GM23338 (cell line): ENCODE measurements around the gene CDK2. TPM values are rescaled to one million over a fixed set of nuclear protein-coding genes. Genes with fewer than 3 reads are reported as not detected.

Source experiments
- ATAC-seq: fragments of 200-7000 bp; cut with Tn5 transposase; 3 replicates; pipeline ENCODE4 v1.9.1; 2020
- DNase-seq: peaks from one replicate; pipeline ENCODE4 v3.0.0-alpha.2; 2015; ENCODE audit warnings: low spot score
- H2AFZ ChIP-seq: fragments of 200-600 bp; sonication (generic); 2 replicates; pipeline ENCODE4 v1.8.0; 2016; ENCODE audit warnings: antibody characterized with exemption, mild to moderate bottlenecking, moderate library complexity
- H3F3A ChIP-seq: fragments of 200-600 bp; sonication (generic); replicated peaks from 2 replicates; pipeline ENCODE4 v1.8.0; 2017; ENCODE audit warnings: antibody characterized with exemption, mixed run types, low read depth
- H3K27ac ChIP-seq: fragments of 200-600 bp; sonication (generic); 2 replicates; pipeline ENCODE4 v1.6.1; 2016; ENCODE audit warnings: low read depth
- H3K27me3 ChIP-seq: fragments of 200-600 bp; sonication (generic); 2 replicates; pipeline ENCODE4 v1.8.0; 2016; ENCODE audit warnings: mild to moderate bottlenecking, mixed run types, moderate library complexity; ENCODE audit not compliant: insufficient read depth
- H3K36me3 ChIP-seq: fragments of 200-600 bp; sonication (generic); 2 replicates; pipeline ENCODE4 v1.8.0; 2016; ENCODE audit warnings: mild to moderate bottlenecking; ENCODE audit not compliant: insufficient read depth
- H3K4me1 ChIP-seq: fragments of 200-600 bp; sonication (generic); 2 replicates; pipeline ENCODE4 v1.8.0; 2016; ENCODE audit warnings: mild to moderate bottlenecking, moderate library complexity; ENCODE audit not compliant: insufficient read depth
- H3K4me2 ChIP-seq: fragments of 200-600 bp; sonication (generic); 2 replicates; pipeline ENCODE4 v1.7.1; 2017; ENCODE audit warnings: mixed run types
- H3K4me3 ChIP-seq: fragments of 200-600 bp; sonication (generic); 2 replicates; pipeline ENCODE4 v1.6.1; 2016; ENCODE audit warnings: mixed run types
- H3K79me2 ChIP-seq: fragments of 200-600 bp; sonication (generic); replicated peaks from 2 replicates; pipeline ENCODE4 v1.8.0; 2017; ENCODE audit warnings: mild to moderate bottlenecking; ENCODE audit not compliant: insufficient read depth
- H3K9me2 ChIP-seq: fragments of 200-600 bp; sonication (generic); 2 replicates; pipeline ENCODE4 v1.8.0; 2017; ENCODE audit not compliant: insufficient read depth
- H4K20me1 ChIP-seq: fragments of 200-600 bp; sonication (generic); replicated peaks from 2 replicates; pipeline ENCODE4 v1.8.0; 2017; ENCODE audit warnings: mild to moderate bottlenecking; ENCODE audit not compliant: insufficient read depth
- H3K27ac Mint-ChIP-seq: 2 replicates; pipeline ENCODE4 v1.8.0; 2020; ENCODE audit warnings: inconsistent platforms, mild to moderate bottlenecking, moderate library complexity, mixed read lengths
- H3K27me3 Mint-ChIP-seq: 3 replicates; pipeline ENCODE4 v1.8.0; 2022; ENCODE audit warnings: low read depth, mild to moderate bottlenecking, moderate library complexity, mixed read lengths, inconsistent platforms; ENCODE audit not compliant: insufficient read depth, poor library complexity
- H3K36me3 Mint-ChIP-seq: 3 replicates; pipeline ENCODE4 v1.8.0; 2021; ENCODE audit warnings: low read depth, mild to moderate bottlenecking, inconsistent platforms, moderate library complexity, mixed read lengths
- H3K4me1 Mint-ChIP-seq: 3 replicates; pipeline ENCODE4 v1.8.0; 2020; ENCODE audit warnings: mild to moderate bottlenecking, inconsistent platforms, mixed read lengths
- H3K4me3 Mint-ChIP-seq: 3 replicates; pipeline ENCODE4 v1.8.0; 2021; ENCODE audit warnings: moderate library complexity, mild to moderate bottlenecking, inconsistent platforms, mixed read lengths
- H3K9me3 Mint-ChIP-seq: 3 replicates; pipeline ENCODE4 v1.8.0; 2020; ENCODE audit warnings: moderate library complexity, mild to moderate bottlenecking, inconsistent platforms, mixed read lengths
- ZNF114 ChIP-seq: fragments of 250-450 bp; sonication (Bioruptor Pico); IDR thresholded peaks from 2 replicates; pipeline ENCODE4 v1.5.0; 2020; ENCODE audit warnings: mild to moderate bottlenecking, moderate library complexity
- polyA plus RNA-seq: library from polyadenylated mRNA; unstranded; fragments of >200 nt; fragmentation: Nextera tagmentation; extraction: Ambion mirVana; gene quantifications from 2 replicates; pipeline ENCODE4 v1.2.1, GENCODE V29; 2016
- total RNA-seq: library from RNA; depleted of rRNA; stranded (reverse); fragments of >200 nt; shearing (Covaris generic); gene quantifications from 2 replicates; pipeline ENCODE4 v1.2.3, GENCODE V29; 2014; rRNA removed

The CDK2 gene
- total and polyA plus RNA-seq, 2 experiments from 2014 or later, result 15.2 to 31.0 TPM

DNA sequence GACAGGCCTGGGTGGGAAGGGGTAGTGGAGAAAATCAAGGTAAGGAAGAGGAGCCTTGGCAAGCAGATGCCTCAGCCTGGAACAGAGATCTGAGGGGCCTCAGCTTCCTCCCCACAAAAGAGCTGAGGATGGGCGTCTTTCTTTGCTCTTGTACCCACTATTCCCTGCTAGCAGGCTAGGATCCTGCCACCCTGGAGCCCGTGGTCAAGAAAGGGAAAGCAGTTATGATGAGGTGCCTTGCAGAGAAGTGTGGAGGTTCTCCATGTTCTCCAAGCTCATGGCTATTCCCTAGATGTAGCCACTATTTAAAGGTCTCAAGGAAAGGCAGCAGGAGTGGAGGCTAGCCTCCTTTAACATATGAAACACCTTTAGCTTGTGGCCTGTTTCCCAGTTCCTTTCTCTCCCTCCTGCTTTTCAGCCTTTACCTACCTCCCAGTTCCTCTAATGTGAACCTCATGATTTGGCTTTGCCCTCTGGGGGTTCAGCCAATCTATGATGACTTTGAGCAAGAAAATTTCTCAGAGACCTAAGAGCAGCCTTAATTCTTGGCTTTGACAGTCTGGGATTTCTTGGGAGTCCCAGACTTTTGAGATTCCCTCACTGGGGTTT lies 55.4 kb downstream of the CDK2 start:
- H3K27ac Mint-ChIP-seq, result peak overlapping the region; percentile 91; the same call in 1 of the 2 replicates
- H4K20me1 ChIP-seq, result no peaks in the 10 kb centered on the region
- H3K4me3 Mint-ChIP-seq, result peak overlapping the region; percentile 83
- peak overlapping the region; percentile 52 for H2AFZ ChIP-seq
- no peak overlapping the region for H3K27ac ChIP-seq
- no peaks in the 10 kb centered on the region for H3K9me2 ChIP-seq
- no peaks in the 10 kb centered on the region; the same call in 2 of the 3 replicates for H3K9me3 Mint-ChIP-seq
- peaks cover 24% of the 10 kb centered on the region for H3K36me3 Mint-ChIP-seq
- peaks cover 21% of the 10 kb centered on the region; the same call in 1 of the 2 replicates for H3F3A ChIP-seq
- peaks cover 19% of the 10 kb centered on the region for H3K27me3 Mint-ChIP-seq
- no peak for TF ChIP-seq ZNF114 (CRISPR knock-in tag)
- H3K4me3 ChIP-seq, result peak overlapping the region; percentile 61
- H3K4me1 Mint-ChIP-seq, result peaks cover 28% of the 10 kb centered on the region
- DNase-seq (no peak), ATAC-seq (0 out of 3 replicates have a peak, but pooled peaks have one; percentile 2)
- H3K4me1 ChIP-seq, result peaks cover 22% of the 10 kb centered on the region
- H3K4me2 ChIP-seq, result peak overlapping the region; percentile 91
- H3K36me3 ChIP-seq, result peaks cover 9% of the 10 kb centered on the region
- no peaks in the 10 kb centered on the region for H3K27me3 ChIP-seq
- peaks cover 5% of the 10 kb centered on the region for H3K79me2 ChIP-seq

Other genes with a start within 250 kb of the CDK2 start
- 1.7 and 7.5 TPM in 2 replicates for gene RDH5, start 246.4 kb upstream of the CDK2 start, total RNA-seq
- 3.9 and 5.4 TPM in 2 replicates for gene RDH5, start 246.4 kb upstream of the CDK2 start, polyA plus RNA-seq
- 294 and 307 TPM in 2 replicates for gene CD63, start 237.8 kb upstream of the CDK2 start, total RNA-seq
- gene CD63, start 237.8 kb upstream of the CDK2 start, polyA plus RNA-seq, result 670 and 685 TPM in 2 replicates
- 12.5 and 12.6 TPM in 2 replicates for gene GDF11, start 223.7 kb upstream of the CDK2 start, total RNA-seq
- gene GDF11, start 223.7 kb upstream of the CDK2 start, polyA plus RNA-seq, result 3.7 and 3.8 TPM in 2 replicates
- gene SARNP, start 149.1 kb upstream of the CDK2 start, total RNA-seq, result 96.0 and 115 TPM in 2 replicates
- gene SARNP, start 149.1 kb upstream of the CDK2 start, polyA plus RNA-seq, result 291 and 313 TPM in 2 replicates
- 12.4 and 18.0 TPM in 2 replicates for gene ORMDL2, start 148.8 kb upstream of the CDK2 start, total RNA-seq
- 55.1 and 58.7 TPM in 2 replicates for gene ORMDL2, start 148.8 kb upstream of the CDK2 start, polyA plus RNA-seq
- gene DNAJC14, start 137.2 kb upstream of the CDK2 start, total RNA-seq, result 28.9 and 35.1 TPM in 2 replicates
- gene DNAJC14, start 137.2 kb upstream of the CDK2 start, polyA plus RNA-seq, result 8.9 and 9.7 TPM in 2 replicates
- 0.08 and 1.4 TPM in 2 replicates for gene MMP19, start 123.9 kb upstream of the CDK2 start, total RNA-seq
- 0.17 and 1.5 TPM in 2 replicates for gene MMP19, start 123.9 kb upstream of the CDK2 start, polyA plus RNA-seq
- gene PYM1, start 38.9 kb upstream of the CDK2 start, total RNA-seq, result 70.2 and 75.9 TPM in 2 replicates
- 150 and 151 TPM in 2 replicates for gene PYM1, start 38.9 kb upstream of the CDK2 start, polyA plus RNA-seq
- 16.1 and 35.9 TPM in 2 replicates for gene DGKA, start 35.7 kb upstream of the CDK2 start, total RNA-seq
- 22.5 and 24.6 TPM in 2 replicates for gene DGKA, start 35.7 kb upstream of the CDK2 start, polyA plus RNA-seq
- gene PMEL, start 788 bp upstream of the CDK2 start, total RNA-seq, result 81.6 and 108 TPM in 2 replicates
- 64.5 and 68.1 TPM in 2 replicates for gene PMEL, start 788 bp upstream of the CDK2 start, polyA plus RNA-seq
- 43.7 and 46.5 TPM in 2 replicates for gene RAB5B, start 7.2 kb downstream of the CDK2 start, total RNA-seq
- 18.6 and 19.7 TPM in 2 replicates for gene RAB5B, start 7.2 kb downstream of the CDK2 start, polyA plus RNA-seq
- gene SUOX, start 30.4 kb downstream of the CDK2 start, total RNA-seq, result 21.9 and 27.5 TPM in 2 replicates
- 13.9 and 14.0 TPM in 2 replicates for gene SUOX, start 30.4 kb downstream of the CDK2 start, polyA plus RNA-seq
- gene IKZF4, start 54.2 kb downstream of the CDK2 start, total RNA-seq, result 9.0 and 12.2 TPM in 2 replicates
- gene IKZF4, start 54.2 kb downstream of the CDK2 start, polyA plus RNA-seq, result 4.3 and 4.6 TPM in 2 replicates
- gene RPS26, start 75.1 kb downstream of the CDK2 start, total RNA-seq, result 321 and 655 TPM in 2 replicates
- gene RPS26, start 75.1 kb downstream of the CDK2 start, polyA plus RNA-seq, result 772 and 774 TPM in 2 replicates
- gene ERBB3, start 113.3 kb downstream of the CDK2 start, total RNA-seq, result 44.4 and 54.4 TPM in 2 replicates
- 21.0 and 23.3 TPM in 2 replicates for gene ERBB3, start 113.3 kb downstream of the CDK2 start, polyA plus RNA-seq
- 231 and 237 TPM in 2 replicates for gene PA2G4, start 137.7 kb downstream of the CDK2 start, total RNA-seq
- 349 and 373 TPM in 2 replicates for gene PA2G4, start 137.7 kb downstream of the CDK2 start, polyA plus RNA-seq
- gene RPL41, start 149.8 kb downstream of the CDK2 start, total RNA-seq, result 1,633 and 2,039 TPM in 2 replicates
- gene RPL41, start 149.8 kb downstream of the CDK2 start, polyA plus RNA-seq, result 3,858 and 3,875 TPM in 2 replicates
- 4.2 and 5.4 TPM in 2 replicates for gene ZC3H10, start 151.4 kb downstream of the CDK2 start, total RNA-seq
- 2.2 and 2.7 TPM in 2 replicates for gene ZC3H10, start 151.4 kb downstream of the CDK2 start, polyA plus RNA-seq
- 97.2 and 142 TPM in 2 replicates for gene ESYT1, start 161.4 kb downstream of the CDK2 start, total RNA-seq
- 23.3 and 26.2 TPM in 2 replicates for gene ESYT1, start 161.4 kb downstream of the CDK2 start, polyA plus RNA-seq
- 96.9 and 103 TPM in 2 replicates for gene MYL6B, start 185.8 kb downstream of the CDK2 start, total RNA-seq
- 164 and 170 TPM in 2 replicates for gene MYL6B, start 185.8 kb downstream of the CDK2 start, polyA plus RNA-seq
- 1,092 and 1,271 TPM in 2 replicates for gene MYL6, start 191.5 kb downstream of the CDK2 start, total RNA-seq
- gene MYL6, start 191.5 kb downstream of the CDK2 start, polyA plus RNA-seq, result 1,545 and 1,548 TPM in 2 replicates
- 40.4 and 44.5 TPM in 2 replicates for gene SMARCC2, start 222.7 kb downstream of the CDK2 start, total RNA-seq
- 52.1 and 68.3 TPM in 2 replicates for gene SMARCC2, start 222.7 kb downstream of the CDK2 start, polyA plus RNA-seq